B cell (primary cell): ENCODE measurements around the gene NUDT14. TPM values are rescaled to one million over a fixed set of nuclear protein-coding genes. Genes with fewer than 3 reads are reported as not detected.

ENCODE experiments used
- ATAC-seq: fragments of 200-7000 bp; cut with Tn5 transposase; one replicate; pipeline ENCODE4 v1.10.0; 2021; ENCODE audit warnings: low read depth, mild to moderate bottlenecking, moderate number of reproducible peaks, moderate library complexity
- CTCF ChIA-PET: fragments of 350-600 bp; sonication (Branson Sonifier 250); formaldehyde crosslinking; loops from one replicate; lab custom pipeline; 2021; ENCODE audit warnings: antibody characterized with exemption, inconsistent platforms; lab: Charles Lee
- POLR2A ChIA-PET: fragments of 350-600 bp; sonication (Branson Sonifier 250); formaldehyde crosslinking; loops from one replicate; lab custom pipeline; 2021; ENCODE audit warnings: antibody characterized with exemption; lab: Charles Lee
- DNase-seq: peaks from one replicate; pipeline ENCODE4 v3.0.0; 2013
- H2AFZ ChIP-seq: 2 replicates; pipeline ENCODE4 v1.6.1; 2012; ENCODE audit warnings: mild to moderate bottlenecking, low read depth, low read length; ENCODE audit not compliant: insufficient read depth, poor library complexity, severe bottlenecking
- H3K27ac ChIP-seq, 2 donors: 1 replicate in 1 of 2; 2 replicates in 1 of 2; pipeline ENCODE4 v1.5.1; 2012 to 2013; ENCODE audit warnings: low read length in 2 of 2, mild to moderate bottlenecking in 2 of 2, moderate library complexity in 1 of 2
- H3K27me3 ChIP-seq, 4 experiments: fragments of 200-600 bp in 1 of 4; sonication (generic) in 1 of 4; replicated peaks in 1 of 4; 1 replicate in 2 of 4; 2 replicates in 2 of 4; pipeline versions ENCODE4 v1.6.1 to v1.7.0; 2013 to 2016; ENCODE audit warnings: low read length in 3 of 4, mild to moderate bottlenecking in 2 of 4, mixed read lengths in 1 of 4, moderate library complexity in 1 of 4; ENCODE audit not compliant: insufficient read depth in 4 of 4, control insufficient read depth in 3 of 4; ENCODE audit errors: control extremely low read depth in 1 of 4
- H3K36me3 ChIP-seq, 2 experiments: replicated peaks in 1 of 2; 1 replicate in 1 of 2; 2 replicates in 1 of 2; pipeline versions ENCODE4 v1.6.1 to v1.7.1; 2013; ENCODE audit warnings: low read length in 1 of 2; ENCODE audit not compliant: insufficient read depth in 2 of 2, control insufficient read depth in 1 of 2; ENCODE audit errors: control extremely low read depth in 1 of 2, extremely low read depth in 1 of 2
- H3K4me1 ChIP-seq, 2 donors: fragments of 200-600 bp in 1 of 2; sonication (generic) in 1 of 2; 1 replicate in 1 of 2; 2 replicates in 1 of 2; pipeline versions ENCODE4 v1.5.1 to v1.6.1; 2013 to 2017; ENCODE audit warnings: low read length in 2 of 2; ENCODE audit not compliant: control insufficient read depth in 2 of 2, insufficient read depth in 2 of 2
- H3K4me2 ChIP-seq: replicated peaks from 2 replicates; pipeline ENCODE3; 2012; ENCODE audit warnings: mild to moderate bottlenecking, low read depth, low read length; ENCODE audit not compliant: poor library complexity, severe bottlenecking
- H3K4me3 ChIP-seq, 5 experiments: fragments of 200-600 bp in 1 of 5; sonication (generic) in 1 of 5; 1 replicate in 3 of 5; 2 replicates in 2 of 5; pipeline versions ENCODE4 v1.5.1 to v1.7.0; 2011 to 2016; ENCODE audit warnings: low read length in 4 of 5, mild to moderate bottlenecking in 4 of 5, low read depth in 2 of 5, control low read depth in 1 of 5, moderate library complexity in 1 of 5; ENCODE audit not compliant: insufficient read depth in 1 of 5; ENCODE audit errors: control extremely low read depth in 1 of 5, extremely low read depth in 1 of 5
- H3K79me2 ChIP-seq: fragments of 200-600 bp; sonication (generic); one replicate; pipeline ENCODE4 v1.6.0; 2016; ENCODE audit warnings: low read length; ENCODE audit not compliant: control insufficient read depth, insufficient read depth
- H3K9ac ChIP-seq: fragments of 200-600 bp; sonication (generic); 2 replicates; pipeline ENCODE4 v1.6.1; 2017; ENCODE audit warnings: mild to moderate bottlenecking, low read length, moderate library complexity
- H3K9me3 ChIP-seq, 3 donors: one replicate each; pipeline versions ENCODE4 v1.6.1 to v1.7.1; 2013; ENCODE audit warnings: low read length in 2 of 3; ENCODE audit not compliant: control insufficient read depth in 2 of 3, insufficient read depth in 1 of 3; ENCODE audit errors: control extremely low read depth in 1 of 3
- H4K20me1 ChIP-seq: 2 replicates; pipeline ENCODE4 v1.6.0; 2012; ENCODE audit warnings: mild to moderate bottlenecking, low read length; ENCODE audit not compliant: insufficient read depth, control insufficient read depth, poor library complexity, severe bottlenecking
- H3K27ac Mint-ChIP-seq: one replicate; pipeline ENCODE4 v1.8.0; 2021; ENCODE audit warnings: mixed read lengths
- H3K27me3 Mint-ChIP-seq: one replicate; pipeline ENCODE4 v1.8.0; 2021; ENCODE audit warnings: mixed read lengths
- H3K4me1 Mint-ChIP-seq: one replicate; pipeline ENCODE4 v1.8.0; 2021; ENCODE audit warnings: mixed read lengths
- H3K4me3 Mint-ChIP-seq: one replicate; pipeline ENCODE4 v1.8.0; 2021; ENCODE audit warnings: mixed read lengths
- H3K9me3 Mint-ChIP-seq: one replicate; pipeline ENCODE4 v1.8.0; 2022; ENCODE audit warnings: mixed read lengths; ENCODE audit not compliant: insufficient read depth
- EZH2 ChIP-seq: IDR thresholded peaks from 2 replicates; pipeline ENCODE4 v1.6.1; 2012; ENCODE audit warnings: borderline replicate concordance, low read depth, mild to moderate bottlenecking, moderate library complexity, low read length; ENCODE audit not compliant: insufficient read depth, poor library complexity, severe bottlenecking
- WGBS: methylation state at CpG from one replicate; pipeline ENCODE4 v1.1.5; 2013; ENCODE audit warnings: missing lambda C conversion rate; ENCODE audit not compliant: insufficient coverage; 5-methylcytosine and 5-hydroxymethylcytosine counted together
- intact Hi-C: fragments of 100-400 bp; cut with micrococcal nuclease; formaldehyde crosslinking; loops from one replicate; pipeline ENCODE4 v1.10.0; 2022
- polyA plus RNA-seq: library from polyadenylated mRNA; depleted of rRNA; stranded (reverse); fragments of >200 nt; gene quantifications from 2 replicates; pipeline ENCODE4 v1.2.3, GENCODE V29; 2012
- total RNA-seq, 2 donors: library from RNA; stranded (reverse); fragments of 120-200 nt in 1 of 2; gene quantifications; 1 replicate in 1 of 2; 2 replicates in 1 of 2; pipeline versions ENCODE4 v1.2.3 to v1.2.4, GENCODE V29; 2013 to 2022
- TF ChIP-seq, protein P1 (sequence below): fragments of 200-600 bp; IDR thresholded peaks from one replicate; pipeline ENCODE4 v1.8.0; 2022; ENCODE audit warnings: antibody characterized with exemption, mild to moderate bottlenecking

Gene NUDT14
- total and polyA plus RNA-seq, 2 donors (not counting 1 experiment from before 2014, with no cell fraction given) = 17.4 to 31.6 TPM

DNA sequence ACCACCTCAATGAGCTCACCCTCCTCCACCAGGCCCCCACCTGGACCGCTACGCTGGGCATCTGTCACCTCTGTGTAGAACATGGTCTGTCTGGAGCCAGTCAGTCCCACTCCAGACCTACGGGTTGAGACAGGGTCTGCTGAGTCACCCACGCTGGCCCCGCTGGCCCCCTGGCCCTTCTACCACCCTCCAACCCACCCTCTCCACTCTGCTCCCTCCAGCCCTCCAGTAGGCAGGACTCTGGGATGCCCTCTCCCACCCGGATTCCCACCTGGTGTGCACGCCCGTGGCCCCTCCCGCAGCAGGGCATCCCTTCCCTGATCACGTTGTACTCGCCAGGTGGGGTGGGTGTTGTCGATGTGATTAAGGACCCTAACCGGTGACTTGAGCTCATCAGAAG lies 8.0 kb downstream of the NUDT14 start:
- Mint-ChIP-seq H3K27ac (no peak overlapping the region), H3K4me1 (peaks cover 20% of the 10 kb centered on the region), H3K27me3 (peaks cover 13% of the 10 kb centered on the region), H3K4me3 (no peak overlapping the region), H3K9me3 (no peaks in the 10 kb centered on the region)
- ChIA-PET POLR2A (no interaction called here), CTCF (interaction anchor here (1.0 to 1.6 kb wide), 2 partner anchors 9 to 16 kb away, joined by 3 read pairs; no protein-coding TSS in a partner anchor)
- DNase-seq (no peak), ATAC-seq (no peak)
- TF ChIP-seq EZH2 = no peak
- TF ChIP-seq, protein P1, sequence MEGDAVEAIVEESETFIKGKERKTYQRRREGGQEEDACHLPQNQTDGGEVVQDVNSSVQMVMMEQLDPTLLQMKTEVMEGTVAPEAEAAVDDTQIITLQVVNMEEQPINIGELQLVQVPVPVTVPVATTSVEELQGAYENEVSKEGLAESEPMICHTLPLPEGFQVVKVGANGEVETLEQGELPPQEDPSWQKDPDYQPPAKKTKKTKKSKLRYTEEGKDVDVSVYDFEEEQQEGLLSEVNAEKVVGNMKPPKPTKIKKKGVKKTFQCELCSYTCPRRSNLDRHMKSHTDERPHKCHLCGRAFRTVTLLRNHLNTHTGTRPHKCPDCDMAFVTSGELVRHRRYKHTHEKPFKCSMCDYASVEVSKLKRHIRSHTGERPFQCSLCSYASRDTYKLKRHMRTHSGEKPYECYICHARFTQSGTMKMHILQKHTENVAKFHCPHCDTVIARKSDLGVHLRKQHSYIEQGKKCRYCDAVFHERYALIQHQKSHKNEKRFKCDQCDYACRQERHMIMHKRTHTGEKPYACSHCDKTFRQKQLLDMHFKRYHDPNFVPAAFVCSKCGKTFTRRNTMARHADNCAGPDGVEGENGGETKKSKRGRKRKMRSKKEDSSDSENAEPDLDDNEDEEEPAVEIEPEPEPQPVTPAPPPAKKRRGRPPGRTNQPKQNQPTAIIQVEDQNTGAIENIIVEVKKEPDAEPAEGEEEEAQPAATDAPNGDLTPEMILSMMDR = no peak
- Histone ChIP-seq H3K79me2 (no peaks in the 10 kb centered on the region), H3K27me3 (peaks cover 0 to 27% (median 14%) of the 10 kb centered on the region in 4 experiments), H3K27ac (no peak overlapping the region), H4K20me1 (peaks cover under 1% of the 10 kb centered on the region), H3K4me3 (no peak overlapping the region), H3K9me3 (no peaks in the 10 kb centered on the region), H2AFZ (no peak overlapping the region), H3K36me3 (no peaks in the 10 kb centered on the region), H3K4me2 (no peak overlapping the region), H3K9ac (no peak overlapping the region), H3K4me1 (peaks cover 20 to 33% of the 10 kb centered on the region in 2 donors)
- intact Hi-C loops = no loop called here
- 92% methylated on average over 13 of the region's 13 CpGs for WGBS

DNA sequence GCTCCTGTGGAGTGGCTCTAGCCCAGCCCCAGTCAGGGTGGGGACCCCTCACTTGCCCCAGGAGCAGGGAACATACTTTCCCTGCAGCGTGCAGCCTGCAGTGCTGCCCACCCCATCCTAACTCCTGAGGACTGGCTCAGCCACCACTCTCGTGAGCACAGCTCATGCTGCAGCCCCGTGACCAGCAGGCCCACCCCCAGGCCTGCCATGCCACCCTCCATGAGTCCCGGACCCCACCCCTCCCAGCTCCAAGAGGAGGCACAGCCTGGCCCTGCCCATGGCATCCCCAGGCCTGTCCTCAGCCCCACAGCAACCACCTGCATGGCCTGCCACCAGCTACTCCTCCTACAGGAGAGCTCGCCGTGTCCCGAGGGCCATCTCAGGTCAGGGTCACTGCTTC lies 8.6 kb downstream of the NUDT14 start:
- POLR2A ChIA-PET = no interaction called here
- Mint-ChIP-seq H3K4me3 (no peak overlapping the region), H3K4me1 (peaks cover 22% of the 10 kb centered on the region), H3K9me3 (no peaks in the 10 kb centered on the region), H3K27ac (no peak overlapping the region), H3K27me3 (peaks cover 13% of the 10 kb centered on the region)
- CTCF ChIA-PET = interaction anchor here (1.0 to 1.6 kb wide), 2 partner anchors 9 to 17 kb away, joined by 3 read pairs; no protein-coding TSS in a partner anchor
- Histone ChIP-seq H3K27me3 (peaks cover 0 to 30% (median 14%) of the 10 kb centered on the region in 4 experiments), H3K79me2 (no peaks in the 10 kb centered on the region), H3K36me3 (no peaks in the 10 kb centered on the region), H2AFZ (no peak overlapping the region), H3K4me2 (no peak overlapping the region), H3K4me3 (no peak overlapping the region), H3K9ac (no peak overlapping the region), H3K9me3 (no peaks in the 10 kb centered on the region), H3K4me1 (peaks cover 23 to 33% of the 10 kb centered on the region in 2 donors), H4K20me1 (no peaks in the 10 kb centered on the region), H3K27ac (no peak overlapping the region)
- 78% methylated on average over 6 of the region's 7 CpGs for WGBS
- no peak for ATAC-seq
- no peak for DNase-seq
- TF ChIP-seq, protein P1 = no peak
- TF ChIP-seq EZH2 = no peak
- intact Hi-C loops = no loop called here
